Right atrium auricular region (tissue), 2 donors: ENCODE results near the gene IGSF21. TPM values are rescaled to one million over a fixed set of nuclear protein-coding genes. Genes with fewer than 3 reads are reported as not detected.

Experiments
- DNase-seq: peaks from one replicate; pipeline ENCODE4 v3.0.0-alpha.2; 2019; ENCODE audit warnings: low spot score
- H3K27ac ChIP-seq, 2 donors: fragments of 200-600 bp; sonication (generic); 1 replicate in 1 of 2; 2 replicates in 1 of 2; pipeline ENCODE4 v1.5.1; 2016 to 2019
- H3K27me3 ChIP-seq, 2 donors: fragments of 200-600 bp; sonication (generic); one replicate each; pipeline versions ENCODE4 v1.5.1 to v1.6.0; 2017 to 2019
- H3K36me3 ChIP-seq: fragments of 200-600 bp; sonication (generic); one replicate; pipeline ENCODE4 v1.5.1; 2016
- H3K4me1 ChIP-seq, 2 donors: fragments of 200-600 bp; sonication (generic); one replicate each; pipeline versions ENCODE4 v1.5.1 to v1.6.0; 2017 to 2019
- H3K4me3 ChIP-seq, 2 donors: fragments of 200-600 bp; sonication (generic); 1 replicate in 1 of 2; 2 replicates in 1 of 2; pipeline ENCODE4 v1.5.1; 2017 to 2019; ENCODE audit warnings: mild to moderate bottlenecking in 1 of 2, moderate library complexity in 1 of 2
- H3K9me3 ChIP-seq, 2 donors: fragments of 200-600 bp; sonication (generic); one replicate each; pipeline ENCODE4 v1.5.1; 2019
- CTCF ChIP-seq, 2 donors: fragments of 200-600 bp; sonication (generic); IDR thresholded peaks; one replicate each; pipeline ENCODE4 v1.5.1; 2019; ENCODE audit warnings: antibody characterized with exemption in 2 of 2
- total RNA-seq, 2 donors: library from RNA; depleted of rRNA; stranded (reverse); fragments of >200 nt; gene quantifications; one replicate each; pipeline ENCODE4 v1.1.0, GENCODE V29; 2016

IGSF21 gene
- total RNA-seq, 2 donors from 2014 or later: 1.8 to 6.0 TPM

GRCh38 chr1:18217398-18218043 lies 109.9 kb downstream of the IGSF21 start:
- H3K9me3 ChIP-seq: peaks cover 0 to 11% of the 10 kb centered on the region in 2 donors
- peak in 1 of 2 donors; percentile 21 for TF ChIP-seq CTCF (IDR thresholded peaks at IDR 0.05)
- H3K4me3 ChIP-seq: no peak overlapping the region
- no peaks in the 10 kb centered on the region for H3K36me3 ChIP-seq
- H3K4me1 ChIP-seq: no peaks in the 10 kb centered on the region
- DNase-seq: no peak
- no peaks in the 10 kb centered on the region for H3K27me3 ChIP-seq
- no peak overlapping the region for H3K27ac ChIP-seq

GRCh38 chr1:18229625-18230024 lies 122.0 kb downstream of the IGSF21 start:
- no peak for DNase-seq
- Histone ChIP-seq H3K4me3 (no peak overlapping the region), H3K27ac (no peak overlapping the region), H3K9me3 (no peaks in the 10 kb centered on the region), H3K4me1 (no peaks in the 10 kb centered on the region), H3K27me3 (no peaks in the 10 kb centered on the region), H3K36me3 (no peaks in the 10 kb centered on the region)
- TF ChIP-seq CTCF (IDR thresholded peaks at IDR 0.05): no peak

GRCh38 chr1:18230321-18230720 lies 122.7 kb downstream of the IGSF21 start:
- H3K9me3 ChIP-seq: no peaks in the 10 kb centered on the region
- H3K27ac ChIP-seq: no peak overlapping the region
- H3K4me3 ChIP-seq: no peak overlapping the region
- no peaks in the 10 kb centered on the region for H3K4me1 ChIP-seq
- H3K36me3 ChIP-seq: no peaks in the 10 kb centered on the region
- H3K27me3 ChIP-seq: no peaks in the 10 kb centered on the region
- no peak for DNase-seq
- no peak for TF ChIP-seq CTCF (IDR thresholded peaks at IDR 0.05)

GRCh38 chr1:18230840-18231239 lies 123.2 kb downstream of the IGSF21 start:
- Histone ChIP-seq H3K4me1 (no peaks in the 10 kb centered on the region), H3K4me3 (no peak overlapping the region), H3K27me3 (no peaks in the 10 kb centered on the region), H3K9me3 (no peaks in the 10 kb centered on the region), H3K36me3 (no peaks in the 10 kb centered on the region), H3K27ac (no peak overlapping the region)
- no peak for TF ChIP-seq CTCF (IDR thresholded peaks at IDR 0.05)
- DNase-seq: no peak

- Histone ChIP-seq H3K9me3 (no peaks in the 10 kb centered on the region), H3K4me3 (no peak overlapping the region), H3K4me1 (no peaks in the 10 kb centered on the region), H3K27ac (no peak overlapping the region), H3K36me3 (no peaks in the 10 kb centered on the region), H3K27me3 (no peaks in the 10 kb centered on the region)
- TF ChIP-seq CTCF (IDR thresholded peaks at IDR 0.05): peak in 1 of 2 donors; percentile 14
- no peak for DNase-seq
Observed at GRCh38 chr1:18232052-18232451, 124.5 kb downstream of the IGSF21 start.
